ENCODE results near the gene PDE1A.

DNA sequence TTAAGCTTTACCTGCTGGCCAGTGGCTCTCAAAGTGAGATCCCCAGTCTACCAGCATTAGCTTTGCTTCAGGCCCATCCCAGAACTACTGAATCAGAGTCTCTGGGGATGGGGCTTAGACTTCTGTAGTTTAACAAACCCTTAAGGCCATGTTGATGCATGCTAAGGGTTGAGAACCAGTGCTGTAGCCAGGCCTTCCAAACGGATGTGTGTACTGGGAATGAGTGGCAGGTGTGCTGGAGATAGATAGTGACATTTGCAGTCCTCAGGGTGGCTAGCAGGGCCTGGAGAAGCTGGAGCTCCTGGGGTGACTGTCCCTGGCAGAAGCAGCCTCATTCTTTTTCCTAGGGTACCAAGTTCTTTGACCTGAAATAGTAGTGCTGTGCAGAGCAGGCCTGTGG is 292.6 kb downstream of the PDE1A start:
- TF ChIP-seq, protein P1, sequence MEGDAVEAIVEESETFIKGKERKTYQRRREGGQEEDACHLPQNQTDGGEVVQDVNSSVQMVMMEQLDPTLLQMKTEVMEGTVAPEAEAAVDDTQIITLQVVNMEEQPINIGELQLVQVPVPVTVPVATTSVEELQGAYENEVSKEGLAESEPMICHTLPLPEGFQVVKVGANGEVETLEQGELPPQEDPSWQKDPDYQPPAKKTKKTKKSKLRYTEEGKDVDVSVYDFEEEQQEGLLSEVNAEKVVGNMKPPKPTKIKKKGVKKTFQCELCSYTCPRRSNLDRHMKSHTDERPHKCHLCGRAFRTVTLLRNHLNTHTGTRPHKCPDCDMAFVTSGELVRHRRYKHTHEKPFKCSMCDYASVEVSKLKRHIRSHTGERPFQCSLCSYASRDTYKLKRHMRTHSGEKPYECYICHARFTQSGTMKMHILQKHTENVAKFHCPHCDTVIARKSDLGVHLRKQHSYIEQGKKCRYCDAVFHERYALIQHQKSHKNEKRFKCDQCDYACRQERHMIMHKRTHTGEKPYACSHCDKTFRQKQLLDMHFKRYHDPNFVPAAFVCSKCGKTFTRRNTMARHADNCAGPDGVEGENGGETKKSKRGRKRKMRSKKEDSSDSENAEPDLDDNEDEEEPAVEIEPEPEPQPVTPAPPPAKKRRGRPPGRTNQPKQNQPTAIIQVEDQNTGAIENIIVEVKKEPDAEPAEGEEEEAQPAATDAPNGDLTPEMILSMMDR (IDR thresholded peaks at IDR 0.05): no peak
- TF ChIP-seq POLR2AphosphoS5 (IDR thresholded peaks at IDR 0.05; ENCODE audit: insufficient read depth in 1 of 2, low read depth in 1 of 2) (no peak), POLR2A (IDR thresholded peaks at IDR 0.05) (no peak)
